PC-3 (cell line): ENCODE results near the gene LRRTM3. TPM values are rescaled to one million over a fixed set of nuclear protein-coding genes. Genes with fewer than 3 reads are reported as not detected.

ENCODE experiments used
- ATAC-seq: fragments of 200-7000 bp; cut with Tn5 transposase; 2 replicates; pipeline ENCODE4 v1.9.1; 2020; ENCODE audit warnings: mild to moderate bottlenecking, moderate library complexity
- BruUV-seq: library from RNA; stranded (reverse); fragments of 400-500 nt; replicated peaks from 2 replicates; lab custom pipeline; 2021; lab: Mats Ljungman, UMichigan
- CTCF ChIA-PET: fragments of 300-600 bp; sonication (Branson Sonifier 250); formaldehyde crosslinking; loops from one replicate; lab custom pipeline; 2022; ENCODE audit warnings: antibody characterized with exemption; lab: Charles Lee
- POLR2A ChIA-PET: fragments of 300-600 bp; sonication (Branson Sonifier 250); formaldehyde crosslinking; loops from one replicate; lab custom pipeline; 2022; ENCODE audit warnings: antibody characterized with exemption; ENCODE audit not compliant: unreplicated experiment; lab: Charles Lee
- DNase-seq: peaks from one replicate; pipeline ENCODE4 v3.0.0-alpha.2; 2015
- H2AFZ ChIP-seq: fragments of 300-600 bp; sonication (generic); 2 replicates; pipeline ENCODE4 v1.6.0; 2016; ENCODE audit warnings: antibody characterized with exemption, low read length
- H3F3A ChIP-seq: fragments of 300-600 bp; sonication (generic); one replicate; pipeline ENCODE4 v1.6.0; 2017; ENCODE audit warnings: antibody characterized with exemption, low read length, control low read depth, mild to moderate bottlenecking; ENCODE audit not compliant: unreplicated experiment
- H3K27ac ChIP-seq: fragments of 300-600 bp; sonication (generic); 2 replicates; pipeline ENCODE4 v1.5.1; 2016; ENCODE audit warnings: mild to moderate bottlenecking, low read length
- H3K27me3 ChIP-seq: fragments of 300-600 bp; sonication (generic); 2 replicates; pipeline ENCODE4 v1.6.1; 2016; ENCODE audit warnings: low read length, mixed read lengths
- H3K36me3 ChIP-seq: fragments of 300-600 bp; sonication (generic); 2 replicates; pipeline ENCODE4 v1.6.1; 2016; ENCODE audit warnings: low read depth, mixed run types, low read length, mixed read lengths
- H3K4me1 ChIP-seq: fragments of 300-600 bp; sonication (generic); 2 replicates; pipeline ENCODE4 v1.5.1; 2016; ENCODE audit warnings: low read length; ENCODE audit not compliant: insufficient read depth
- H3K4me2 ChIP-seq: fragments of 300-600 bp; sonication (generic); 2 replicates; pipeline ENCODE4 v1.6.0; 2016; ENCODE audit warnings: low read length
- H3K4me3 ChIP-seq: fragments of 300-600 bp; sonication (generic); 2 replicates; pipeline ENCODE4 v1.5.1; 2016; ENCODE audit warnings: mild to moderate bottlenecking, low read length, mixed read lengths
- H3K79me2 ChIP-seq: fragments of 300-600 bp; sonication (generic); 2 replicates; pipeline ENCODE4 v1.6.1; 2017; ENCODE audit warnings: low read length, mixed read lengths
- H3K9ac ChIP-seq: fragments of 300-600 bp; sonication (generic); 2 replicates; pipeline ENCODE4 v1.6.0; 2016; ENCODE audit warnings: mild to moderate bottlenecking, low read length
- H3K9me2 ChIP-seq: fragments of 300-600 bp; sonication (generic); replicated peaks from 2 replicates; pipeline ENCODE4 v1.6.1; 2016; ENCODE audit warnings: mixed run types, low read length, mixed read lengths
- H3K9me3 ChIP-seq: fragments of 300-600 bp; sonication (generic); 2 replicates; pipeline ENCODE4 v1.6.1; 2016; ENCODE audit warnings: low read length, mixed read lengths
- H4K20me1 ChIP-seq: fragments of 300-600 bp; sonication (generic); 2 replicates; pipeline ENCODE4 v1.6.1; 2016; ENCODE audit warnings: low read length, mixed read lengths
- EZH2 ChIP-seq: fragments of 300-600 bp; sonication (generic); IDR thresholded peaks from one replicate; pipeline ENCODE4 v1.6.1; 2017; ENCODE audit warnings: antibody characterized with exemption, mild to moderate bottlenecking, low read length; ENCODE audit not compliant: unreplicated experiment
- EZH2phosphoT487 ChIP-seq: fragments of 300-600 bp; sonication (generic); IDR thresholded peaks from 2 replicates; pipeline ENCODE4 v1.6.1; 2018; ENCODE audit warnings: mild to moderate bottlenecking, antibody characterized with exemption, low read length, borderline replicate concordance
- intact Hi-C: fragments of 100-400 bp; cut with micrococcal nuclease; formaldehyde crosslinking; loops from 2 replicates; pipeline ENCODE4 v1.9.0; 2023
- total RNA-seq: library from RNA; depleted of rRNA; stranded (reverse); fragments of >200 nt; gene quantifications from 2 replicates; pipeline ENCODE4 v1.2.3, GENCODE V29; 2014
- TF ChIP-seq, protein P1 (sequence below): fragments of 300-600 bp; sonication (generic); conservative IDR thresholded peaks from 2 replicates; pipeline ENCODE4 v1.5.1; 2017; ENCODE audit warnings: antibody characterized with exemption, low read depth, mild to moderate bottlenecking, low read length

Gene LRRTM3
- total RNA-seq, 1 experiment from 2014 or later: 0.15 TPM

DNA sequence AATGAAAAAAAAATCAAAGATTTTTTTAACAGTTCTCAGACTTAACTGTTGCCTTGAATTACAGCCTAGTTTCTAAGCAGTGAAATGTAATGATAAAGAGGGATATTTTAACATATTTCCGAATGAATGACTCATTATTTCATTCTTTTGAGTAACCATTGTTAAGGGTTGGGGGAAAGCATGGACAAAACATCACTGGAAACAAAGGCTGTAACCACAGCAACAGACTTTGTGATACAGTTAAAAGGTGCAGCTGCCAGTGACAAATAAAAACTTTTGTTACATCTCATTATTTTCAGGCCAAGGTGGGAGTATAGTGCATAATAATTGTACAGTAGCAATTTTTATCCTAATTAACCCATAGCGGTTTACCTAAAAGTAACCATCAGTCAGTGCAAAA, 172.6 kb downstream of the LRRTM3 start:
- Histone ChIP-seq H3K9me2 (no peaks in the 10 kb centered on the region), H4K20me1 (no peaks in the 10 kb centered on the region), H3K79me2 (no peaks in the 10 kb centered on the region), H3K4me1 (no peaks in the 10 kb centered on the region), H3K27ac (no peak overlapping the region), H3K27me3 (peaks cover 66% of the 10 kb centered on the region), H3K9ac (no peak overlapping the region), H2AFZ (no peak overlapping the region), H3K9me3 (no peaks in the 10 kb centered on the region), H3K4me3 (no peak overlapping the region), H3K36me3 (no peaks in the 10 kb centered on the region), H3K4me2 (no peak overlapping the region), H3F3A (no peaks in the 10 kb centered on the region)
- ChIA-PET CTCF (no interaction called here), POLR2A (no interaction called here)
- TF ChIP-seq, protein P1, sequence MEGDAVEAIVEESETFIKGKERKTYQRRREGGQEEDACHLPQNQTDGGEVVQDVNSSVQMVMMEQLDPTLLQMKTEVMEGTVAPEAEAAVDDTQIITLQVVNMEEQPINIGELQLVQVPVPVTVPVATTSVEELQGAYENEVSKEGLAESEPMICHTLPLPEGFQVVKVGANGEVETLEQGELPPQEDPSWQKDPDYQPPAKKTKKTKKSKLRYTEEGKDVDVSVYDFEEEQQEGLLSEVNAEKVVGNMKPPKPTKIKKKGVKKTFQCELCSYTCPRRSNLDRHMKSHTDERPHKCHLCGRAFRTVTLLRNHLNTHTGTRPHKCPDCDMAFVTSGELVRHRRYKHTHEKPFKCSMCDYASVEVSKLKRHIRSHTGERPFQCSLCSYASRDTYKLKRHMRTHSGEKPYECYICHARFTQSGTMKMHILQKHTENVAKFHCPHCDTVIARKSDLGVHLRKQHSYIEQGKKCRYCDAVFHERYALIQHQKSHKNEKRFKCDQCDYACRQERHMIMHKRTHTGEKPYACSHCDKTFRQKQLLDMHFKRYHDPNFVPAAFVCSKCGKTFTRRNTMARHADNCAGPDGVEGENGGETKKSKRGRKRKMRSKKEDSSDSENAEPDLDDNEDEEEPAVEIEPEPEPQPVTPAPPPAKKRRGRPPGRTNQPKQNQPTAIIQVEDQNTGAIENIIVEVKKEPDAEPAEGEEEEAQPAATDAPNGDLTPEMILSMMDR: no peak
- TF ChIP-seq EZH2phosphoT487 (no peak), EZH2 (no peak)
- DNase-seq: no peak
- intact Hi-C loops: no loop called here
- no peak for ATAC-seq
- BruUV-seq: no TSS peak

GRCh38 chr10:67100951-67101350, 175.1 kb downstream of the LRRTM3 start:
- H2AFZ ChIP-seq: no peak overlapping the region
- H3K9me3 ChIP-seq: no peaks in the 10 kb centered on the region
- BruUV-seq: no TSS peak
- H3K36me3 ChIP-seq: no peaks in the 10 kb centered on the region
- no peaks in the 10 kb centered on the region for H3K79me2 ChIP-seq
- no peak overlapping the region for H3K27ac ChIP-seq
- no peaks in the 10 kb centered on the region for H4K20me1 ChIP-seq
- no peaks in the 10 kb centered on the region for H3K4me1 ChIP-seq
- ATAC-seq (no peak), DNase-seq (no peak)
- no peaks in the 10 kb centered on the region for H3K9me2 ChIP-seq
- CTCF ChIA-PET: no interaction called here
- TF ChIP-seq, protein P1: no peak
- TF ChIP-seq EZH2 (no peak), EZH2phosphoT487 (no peak)
- intact Hi-C loops: no loop called here
- no peak overlapping the region for H3K4me2 ChIP-seq
- H3K27me3 ChIP-seq: peaks cover 61% of the 10 kb centered on the region
- H3F3A ChIP-seq: no peaks in the 10 kb centered on the region
- H3K4me3 ChIP-seq: no peak overlapping the region
- POLR2A ChIA-PET: no interaction called here
- H3K9ac ChIP-seq: no peak overlapping the region

DNA sequence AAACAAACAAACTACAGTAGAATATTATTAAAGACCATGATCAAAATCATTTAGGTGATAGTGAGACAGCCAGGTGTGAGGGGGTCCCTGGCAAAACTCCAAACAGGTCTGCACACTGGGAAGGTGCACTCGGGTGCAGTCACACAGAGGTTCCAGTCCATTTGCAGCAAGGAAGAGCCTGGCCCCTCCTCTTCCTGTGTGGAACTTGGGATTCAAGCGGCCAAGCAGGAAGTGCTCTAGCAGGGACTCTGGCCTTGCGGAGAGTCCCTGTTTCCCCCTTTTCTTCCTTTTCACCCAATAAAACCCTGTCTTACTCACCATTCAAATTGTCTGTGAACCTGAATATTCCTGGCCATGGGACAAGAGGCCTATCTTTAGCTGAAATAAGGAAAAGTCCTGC, 181.8 kb downstream of the LRRTM3 start:
- H3K4me2 ChIP-seq: no peak overlapping the region
- H3K79me2 ChIP-seq: no peaks in the 10 kb centered on the region
- CTCF ChIA-PET: no interaction called here
- 0 out of 2 replicates have a peak overlapping the region, but pooled peaks have one; percentile 5 for H2AFZ ChIP-seq
- no peaks in the 10 kb centered on the region for H3K9me2 ChIP-seq
- no peaks in the 10 kb centered on the region for H3K4me1 ChIP-seq
- no peak for TF ChIP-seq EZH2phosphoT487
- TF ChIP-seq, protein P1: no peak
- TF ChIP-seq EZH2: no peak
- no TSS peak for BruUV-seq
- peaks cover 26% of the 10 kb centered on the region for H3K27me3 ChIP-seq
- intact Hi-C loops: no loop called here
- ATAC-seq (no peak), DNase-seq (no peak)
- H4K20me1 ChIP-seq: no peaks in the 10 kb centered on the region
- H3F3A ChIP-seq: no peaks in the 10 kb centered on the region
- no peak overlapping the region for H3K9ac ChIP-seq
- POLR2A ChIA-PET: no interaction called here
- no peaks in the 10 kb centered on the region for H3K36me3 ChIP-seq
- no peaks in the 10 kb centered on the region for H3K9me3 ChIP-seq
- no peak overlapping the region for H3K4me3 ChIP-seq
- H3K27ac ChIP-seq: no peak overlapping the region
